Esophagus muscularis mucosa (tissue), 3 donors: Measurements from ENCODE around the gene NUP50.

Experiments used
- CTCF ChIP-seq, 3 experiments: fragments of 200-600 bp in 2 of 3; fragments of 450-650 bp in 1 of 3; sonication (generic) in 2 of 3; IDR thresholded peaks; one replicate each; pipeline ENCODE4 v1.5.1; 2017 to 2019; ENCODE audit warnings: antibody characterized with exemption in 3 of 3, mild to moderate bottlenecking in 2 of 3, moderate library complexity in 1 of 3
- POLR2AphosphoS5 ChIP-seq, 2 donors: sonication (generic); formaldehyde crosslinking; IDR thresholded peaks; one replicate each; pipeline ENCODE4 v1.6.1; 2017; ENCODE audit warnings: antibody characterized with exemption in 2 of 2

- TF ChIP-seq POLR2AphosphoS5 (IDR thresholded peaks at IDR 0.05) = no peak
- TF ChIP-seq CTCF (IDR thresholded peaks at IDR 0.05) = no peak
These were observed 36.5 kb downstream of the NUP50 start for GRCh38 chr22:45200230-45200629.
